GM19193 (cell line): ENCODE results near the gene ITPKB.

ENCODE experiments used
- POLR2A ChIP-seq: IDR thresholded peaks from 4 replicates; pipeline ENCODE4 v1.6.1; 2011; ENCODE audit not compliant: insufficient read depth, insufficient read length; ENCODE audit errors: extremely low read depth

The ITPKB gene

DNA sequence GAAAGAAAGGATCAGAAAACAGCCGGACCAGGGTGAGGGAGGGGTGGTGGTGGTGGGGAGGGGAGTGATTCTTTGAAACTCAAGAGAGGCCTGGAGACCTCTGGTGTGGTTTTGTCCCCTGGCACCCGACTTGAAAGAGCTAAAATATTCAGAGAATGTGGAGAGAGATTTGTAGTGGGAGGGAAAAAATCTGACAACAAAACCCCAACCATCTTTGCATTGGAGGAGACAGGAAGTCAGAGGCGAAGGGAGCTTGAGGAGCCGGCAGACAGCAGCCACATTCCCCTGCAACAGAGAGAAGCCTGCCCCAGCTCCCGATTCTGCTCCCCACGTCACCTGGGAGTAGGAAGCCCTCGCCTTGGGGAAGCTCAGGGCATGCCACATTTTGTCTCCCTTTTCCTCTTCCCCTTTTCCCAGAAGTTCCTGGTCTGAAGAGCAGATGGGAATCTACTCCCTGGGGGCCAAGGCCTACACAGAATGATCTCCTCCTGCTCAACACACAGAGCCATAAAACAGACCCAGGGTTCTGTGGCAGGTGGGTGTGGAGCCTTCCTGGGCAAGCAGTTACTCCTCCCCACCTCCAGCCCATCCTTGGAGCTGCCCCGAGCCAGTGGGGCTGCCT is 84.9 kb downstream of the ITPKB start:
- TF ChIP-seq POLR2A, result no peak

DNA sequence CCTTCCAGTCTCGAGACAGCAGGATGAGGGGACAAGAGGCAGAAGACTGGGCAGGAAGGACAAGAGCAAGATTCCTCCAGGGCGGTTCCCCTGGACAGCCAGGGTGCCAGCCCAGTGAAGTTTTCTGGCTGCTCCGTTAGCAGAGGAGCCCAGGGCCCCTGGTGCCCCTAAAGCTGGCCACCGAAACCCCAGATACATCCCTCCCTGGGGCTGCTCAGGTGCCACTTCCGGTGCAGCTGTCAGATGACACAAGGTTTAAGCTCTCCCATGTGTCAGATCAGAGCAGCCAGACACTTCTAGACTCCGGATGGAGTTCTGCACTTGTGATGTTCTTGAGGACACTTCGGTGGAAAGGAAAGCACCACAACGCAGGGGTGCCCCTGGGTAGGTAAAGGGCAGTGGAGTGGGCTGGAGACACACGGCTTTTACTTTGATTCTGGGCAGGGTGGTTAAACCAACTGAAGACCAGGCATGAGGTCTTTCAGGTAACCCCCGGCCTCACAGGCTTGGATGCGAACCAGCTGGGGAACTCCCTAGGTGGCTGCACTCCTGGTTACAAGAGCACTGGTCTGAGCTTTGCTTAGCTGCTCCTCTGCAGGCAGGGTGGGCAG is 85.7 kb downstream of the ITPKB start:
- no peak for TF ChIP-seq POLR2A

DNA sequence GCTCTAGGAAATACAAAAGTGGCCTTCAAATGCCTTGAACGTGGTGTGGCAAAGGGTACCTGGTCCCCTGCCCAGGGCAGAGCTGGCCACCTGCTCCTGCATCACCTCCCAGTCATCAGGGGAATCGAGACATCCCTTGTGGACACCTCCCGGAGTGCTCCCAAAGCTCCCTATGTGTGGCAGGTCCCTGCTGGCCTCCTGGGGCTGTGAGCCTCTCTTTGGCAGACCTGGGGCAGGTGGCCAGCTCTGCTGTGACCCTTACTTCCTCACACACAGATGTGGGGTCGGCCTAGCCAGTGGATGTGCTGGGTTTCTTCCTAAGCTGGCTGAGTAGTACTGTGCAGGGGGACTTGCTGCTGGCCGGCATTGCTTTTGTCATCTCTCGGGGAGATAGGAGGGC is 86.5 kb downstream of the ITPKB start:
- TF ChIP-seq POLR2A, result no peak

DNA sequence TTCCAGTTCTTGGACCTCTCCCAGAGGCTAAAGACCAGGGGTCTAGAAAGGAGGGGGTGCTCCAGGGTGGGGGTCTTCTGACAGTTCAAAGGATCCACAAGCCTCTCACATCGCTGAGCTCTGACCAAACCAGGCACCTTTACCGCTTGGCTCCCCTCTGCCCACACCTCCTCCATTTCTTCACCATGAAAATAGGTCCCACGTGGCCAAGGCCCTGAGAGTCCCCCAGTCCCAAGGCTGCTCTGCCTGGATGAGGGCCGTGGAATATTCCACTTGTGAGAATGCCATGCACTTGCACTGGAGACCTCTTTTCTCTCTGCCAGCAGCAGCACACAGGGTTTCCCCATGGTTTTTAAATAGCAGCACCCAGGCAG is 87.4 kb downstream of the ITPKB start:
- TF ChIP-seq POLR2A, result no peak

DNA sequence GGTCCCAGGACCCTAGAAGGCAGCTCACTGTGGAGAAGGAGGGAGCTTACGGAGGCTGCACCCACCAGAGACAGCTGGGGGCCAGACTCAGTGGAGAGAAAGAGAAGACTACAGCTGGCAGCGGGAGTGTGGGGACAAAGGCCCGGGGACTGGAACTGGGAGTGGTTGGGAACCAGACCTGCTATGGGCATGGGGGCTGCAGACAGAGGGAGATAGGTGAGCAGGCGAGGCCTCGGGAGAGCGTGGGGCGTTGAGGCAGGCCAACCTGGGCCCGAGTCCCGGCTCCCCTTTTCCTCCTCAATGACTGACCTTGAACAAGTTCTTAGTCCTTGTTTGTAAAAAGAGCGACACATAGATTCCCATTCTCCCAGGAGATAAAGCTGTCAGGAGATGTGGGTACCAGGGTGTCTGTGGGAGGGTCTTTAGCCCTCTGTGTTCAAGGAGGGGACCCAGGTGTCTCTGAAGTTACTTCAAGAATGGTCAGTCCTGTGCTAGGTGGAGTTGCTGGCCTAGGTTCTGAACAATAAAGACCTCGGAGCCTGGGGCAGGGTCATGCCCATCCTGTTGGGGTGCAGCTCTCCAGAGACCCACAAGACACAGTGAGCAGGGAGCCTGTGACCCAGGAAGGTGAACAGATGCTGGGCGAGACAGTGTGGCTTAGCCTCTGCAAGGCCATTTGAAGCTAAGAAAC is 87.9 kb downstream of the ITPKB start:
- TF ChIP-seq POLR2A, result no peak

GRCh38 chr1:226650236-226650841 is 88.7 kb downstream of the ITPKB start:
- no peak for TF ChIP-seq POLR2A

GRCh38 chr1:226649780-226650179 is 89.3 kb downstream of the ITPKB start:
- TF ChIP-seq POLR2A, result no peak

DNA sequence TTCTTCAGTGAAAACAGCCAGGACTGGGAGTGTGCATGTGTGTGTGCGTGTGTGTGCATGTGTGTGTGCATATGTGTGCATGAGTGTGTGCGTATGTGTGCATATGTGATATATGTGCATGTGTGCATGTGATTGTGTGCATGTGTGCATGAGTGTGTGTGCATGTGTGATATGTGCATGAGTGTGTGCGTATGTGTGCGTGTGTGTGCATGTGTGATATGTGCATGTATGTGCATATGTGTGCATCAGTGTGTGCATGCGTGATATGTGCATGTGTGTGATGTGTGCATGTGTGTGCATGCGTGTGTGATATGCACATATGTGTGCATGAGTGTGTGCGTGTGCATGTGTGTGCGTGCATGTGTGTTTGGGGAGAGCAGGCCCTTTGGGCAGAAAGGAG is 89.8 kb downstream of the ITPKB start:
- TF ChIP-seq POLR2A, result no peak

DNA sequence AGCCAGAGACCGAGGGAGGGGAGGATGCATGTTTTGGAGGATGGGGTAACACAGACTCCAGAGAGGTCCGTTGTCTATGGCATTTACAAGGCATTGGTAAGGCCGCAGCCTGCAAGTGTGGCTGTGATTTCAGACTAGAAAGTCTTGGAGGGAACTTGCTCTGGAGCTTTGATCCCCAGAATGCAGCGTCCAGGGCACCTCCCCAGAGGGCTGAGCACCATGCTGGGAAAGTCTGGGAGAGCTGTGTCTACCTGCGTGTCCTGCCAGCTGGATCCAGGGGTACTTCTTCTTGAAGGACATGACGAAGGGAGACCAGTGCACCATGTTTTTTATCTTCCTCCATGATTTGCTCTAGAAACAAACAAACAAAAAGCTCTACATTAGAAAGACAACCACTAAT is 90.7 kb downstream of the ITPKB start:
- no peak for TF ChIP-seq POLR2A

- no peak for TF ChIP-seq POLR2A
These were observed 91.4 kb downstream of the ITPKB start for GRCh38 chr1:226647719-226648118.

GRCh38 chr1:226646870-226647449 is 92.1 kb downstream of the ITPKB start:
- TF ChIP-seq POLR2A, result no peak

GRCh38 chr1:226646026-226646869 is 92.8 kb downstream of the ITPKB start:
- TF ChIP-seq POLR2A, result no peak

DNA sequence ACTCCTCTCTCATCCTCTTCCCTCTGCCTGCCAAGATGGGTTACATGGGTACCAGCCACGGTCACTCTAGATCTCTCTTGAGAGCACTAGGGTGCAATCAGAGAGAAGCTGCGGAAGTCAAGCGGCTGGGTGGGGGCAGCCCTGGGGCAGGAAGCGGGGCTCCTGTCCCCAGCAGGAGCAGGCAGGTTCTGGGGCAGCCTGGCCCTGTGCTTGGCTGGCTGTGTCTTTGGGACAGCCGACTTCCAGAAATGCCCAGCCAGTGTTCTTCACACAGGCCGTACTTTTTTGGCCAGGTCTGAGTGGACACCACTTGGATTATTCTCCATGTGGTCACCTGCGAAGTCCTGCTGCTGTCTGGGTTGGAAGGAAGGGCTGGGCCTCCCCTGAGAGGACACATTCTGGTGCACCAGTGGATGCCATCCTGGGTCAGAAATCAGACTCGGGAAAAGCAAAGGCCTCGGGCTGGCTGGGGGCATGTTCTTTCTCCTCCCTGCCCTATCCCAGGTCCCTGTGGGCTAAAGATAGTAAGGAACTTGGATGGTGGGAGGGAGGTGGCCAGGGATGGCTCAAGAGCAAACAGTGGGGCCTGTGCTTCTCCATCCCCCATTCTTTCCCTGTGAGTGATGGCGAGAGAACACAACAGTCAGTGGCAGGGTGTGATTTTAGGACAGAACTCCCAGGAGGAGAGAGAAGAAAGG is 93.7 kb downstream of the ITPKB start:
- no peak for TF ChIP-seq POLR2A
